Mesothelial cell of epicardium (in vitro differentiated cells): ENCODE data around the gene LRFN3. TPM values are rescaled to one million over a fixed set of nuclear protein-coding genes. Genes with fewer than 3 reads are reported as not detected.

Source experiments
- DNase-seq, 2 experiments: peaks; one replicate each; pipeline ENCODE4 v3.0.0; 2021; ENCODE audit warnings: low spot score in 2 of 2; ENCODE audit not compliant: unreplicated experiment in 2 of 2
- H3K27ac Mint-ChIP-seq: 2 replicates; pipeline ENCODE4 v1.8.0; 2021; ENCODE audit warnings: mixed read lengths
- H3K27me3 Mint-ChIP-seq: 2 replicates; pipeline ENCODE4 v1.8.0; 2021; ENCODE audit warnings: low read depth, mixed read lengths
- H3K36me3 Mint-ChIP-seq: 2 replicates; pipeline ENCODE4 v1.8.0; 2021; ENCODE audit warnings: mixed read lengths
- H3K4me1 Mint-ChIP-seq: 2 replicates; pipeline ENCODE4 v1.8.0; 2021; ENCODE audit warnings: mixed read lengths
- H3K4me3 Mint-ChIP-seq: 2 replicates; pipeline ENCODE4 v1.8.0; 2021; ENCODE audit warnings: mild to moderate bottlenecking, moderate library complexity, mixed read lengths
- H3K9me3 Mint-ChIP-seq: 2 replicates; pipeline ENCODE4 v1.8.0; 2021; ENCODE audit warnings: mixed read lengths
- total RNA-seq: library from RNA; stranded (reverse); gene quantifications from 3 replicates; pipeline ENCODE4 v1.2.1, GENCODE V29; 2021
- TF ChIP-seq, protein P1 (sequence below): fragments of 200-600 bp; sonication (generic); IDR thresholded peaks from one replicate; pipeline ENCODE4 v1.5.0; 2021; ENCODE audit warnings: antibody characterized with exemption; ENCODE audit not compliant: unreplicated experiment

LRFN3 gene
- total RNA-seq, 1 donor from 2014 or later, result 25.7 TPM

DNA sequence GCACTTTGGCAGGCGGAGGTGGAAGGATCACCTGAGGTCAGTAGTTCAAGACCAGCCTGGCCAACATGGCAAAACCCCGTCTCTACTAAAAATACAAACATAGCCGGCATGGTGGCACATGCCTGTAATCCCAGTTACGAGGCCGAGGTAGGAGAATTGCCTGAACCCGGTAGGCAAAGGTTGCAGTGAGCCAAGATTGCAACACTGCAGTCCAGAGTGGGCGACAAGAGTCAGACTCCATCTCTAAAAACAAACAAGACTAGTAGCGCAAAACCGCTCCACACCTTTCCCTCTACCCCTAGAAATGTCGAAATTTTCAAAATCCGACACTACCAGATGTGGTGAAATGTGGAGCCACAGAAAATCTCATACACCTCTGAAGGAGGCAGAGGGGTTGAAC lies 16.9 kb upstream of the LRFN3 start:
- peaks cover 9% of the 10 kb centered on the region for H3K27me3 Mint-ChIP-seq
- no peak overlapping the region for H3K4me3 Mint-ChIP-seq
- TF ChIP-seq, protein P1, sequence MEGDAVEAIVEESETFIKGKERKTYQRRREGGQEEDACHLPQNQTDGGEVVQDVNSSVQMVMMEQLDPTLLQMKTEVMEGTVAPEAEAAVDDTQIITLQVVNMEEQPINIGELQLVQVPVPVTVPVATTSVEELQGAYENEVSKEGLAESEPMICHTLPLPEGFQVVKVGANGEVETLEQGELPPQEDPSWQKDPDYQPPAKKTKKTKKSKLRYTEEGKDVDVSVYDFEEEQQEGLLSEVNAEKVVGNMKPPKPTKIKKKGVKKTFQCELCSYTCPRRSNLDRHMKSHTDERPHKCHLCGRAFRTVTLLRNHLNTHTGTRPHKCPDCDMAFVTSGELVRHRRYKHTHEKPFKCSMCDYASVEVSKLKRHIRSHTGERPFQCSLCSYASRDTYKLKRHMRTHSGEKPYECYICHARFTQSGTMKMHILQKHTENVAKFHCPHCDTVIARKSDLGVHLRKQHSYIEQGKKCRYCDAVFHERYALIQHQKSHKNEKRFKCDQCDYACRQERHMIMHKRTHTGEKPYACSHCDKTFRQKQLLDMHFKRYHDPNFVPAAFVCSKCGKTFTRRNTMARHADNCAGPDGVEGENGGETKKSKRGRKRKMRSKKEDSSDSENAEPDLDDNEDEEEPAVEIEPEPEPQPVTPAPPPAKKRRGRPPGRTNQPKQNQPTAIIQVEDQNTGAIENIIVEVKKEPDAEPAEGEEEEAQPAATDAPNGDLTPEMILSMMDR, result no peak
- no peak overlapping the region for H3K27ac Mint-ChIP-seq
- no peak for DNase-seq
- H3K4me1 Mint-ChIP-seq, result no peaks in the 10 kb centered on the region
- no peaks in the 10 kb centered on the region for H3K36me3 Mint-ChIP-seq
- H3K9me3 Mint-ChIP-seq, result no peaks in the 10 kb centered on the region

DNA sequence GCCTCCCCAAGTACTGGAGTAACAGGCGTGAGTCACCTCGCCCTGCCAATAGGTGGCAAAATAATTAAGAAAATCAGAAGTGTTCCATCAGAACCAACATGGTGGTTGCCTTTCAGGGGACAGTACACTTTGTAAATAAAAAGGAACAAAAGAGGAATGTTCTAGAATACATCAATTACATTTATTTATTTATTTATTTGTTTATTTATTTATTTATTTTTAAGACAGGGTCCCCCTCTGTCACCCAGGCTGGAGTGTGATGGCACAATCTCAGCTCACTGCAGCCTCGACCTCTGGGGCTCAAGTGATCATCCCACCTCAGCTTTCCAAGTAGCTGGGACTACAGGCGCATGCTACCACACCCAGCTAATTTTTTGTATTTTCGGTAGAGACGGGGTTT lies 15.2 kb upstream of the LRFN3 start:
- no peaks in the 10 kb centered on the region for H3K36me3 Mint-ChIP-seq
- no peaks in the 10 kb centered on the region for H3K4me1 Mint-ChIP-seq
- no peak for DNase-seq
- H3K27me3 Mint-ChIP-seq, result peaks cover 18% of the 10 kb centered on the region
- peaks cover 10% of the 10 kb centered on the region for H3K9me3 Mint-ChIP-seq
- TF ChIP-seq, protein P1, result no peak
- H3K27ac Mint-ChIP-seq, result no peak overlapping the region
- no peak overlapping the region for H3K4me3 Mint-ChIP-seq

DNA sequence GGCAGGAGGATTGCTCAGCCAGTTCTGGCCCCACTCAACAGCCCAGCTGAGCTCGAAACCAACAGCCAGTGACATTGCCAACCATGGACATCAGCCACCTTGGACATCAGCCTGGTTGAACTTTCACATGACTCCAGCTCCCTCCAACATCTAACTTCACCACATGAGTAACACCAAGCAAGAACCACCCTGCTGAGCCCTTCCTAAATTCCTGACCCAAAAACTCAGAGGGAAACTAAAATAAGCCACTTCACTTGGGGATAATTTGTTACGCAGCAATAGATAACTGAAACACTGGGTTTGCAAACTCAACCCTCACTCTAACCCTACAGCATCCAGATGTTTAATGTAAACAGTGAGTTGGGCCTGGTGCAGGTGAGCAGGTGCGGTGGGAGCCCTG lies 10.7 kb upstream of the LRFN3 start:
- no peaks in the 10 kb centered on the region for H3K4me1 Mint-ChIP-seq
- H3K4me3 Mint-ChIP-seq, result no peak overlapping the region
- TF ChIP-seq, protein P1, result no peak
- peaks cover 11% of the 10 kb centered on the region for H3K9me3 Mint-ChIP-seq
- DNase-seq, result no peak
- H3K27me3 Mint-ChIP-seq, result peaks cover 15% of the 10 kb centered on the region
- H3K27ac Mint-ChIP-seq, result no peak overlapping the region
- no peaks in the 10 kb centered on the region for H3K36me3 Mint-ChIP-seq

DNA sequence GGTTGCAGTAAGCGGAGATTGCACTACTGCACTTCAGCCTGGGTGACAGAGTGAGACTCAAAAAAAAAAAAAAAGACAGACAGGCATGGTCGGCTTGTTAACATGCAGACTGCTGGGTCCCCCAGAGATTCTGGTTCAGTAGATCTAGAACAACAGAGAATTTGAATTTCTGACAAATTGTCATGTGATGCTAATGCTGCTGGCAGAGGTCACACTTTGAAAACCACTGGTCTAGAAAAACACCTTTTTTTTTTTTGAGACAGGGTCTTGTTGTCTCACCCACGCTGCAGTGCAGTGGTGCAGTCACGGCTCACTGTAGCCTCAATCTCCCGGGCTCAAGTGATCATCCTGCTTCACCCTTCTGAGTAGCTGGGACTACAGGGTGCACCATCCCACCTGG lies 7.7 kb upstream of the LRFN3 start:
- TF ChIP-seq, protein P1, result no peak
- Mint-ChIP-seq H3K9me3 (peaks cover 11% of the 10 kb centered on the region), H3K36me3 (no peaks in the 10 kb centered on the region), H3K27ac (no peak overlapping the region), H3K4me3 (no peak overlapping the region), H3K27me3 (peaks cover 15% of the 10 kb centered on the region), H3K4me1 (peaks cover 6% of the 10 kb centered on the region)
- no peak for DNase-seq

DNA sequence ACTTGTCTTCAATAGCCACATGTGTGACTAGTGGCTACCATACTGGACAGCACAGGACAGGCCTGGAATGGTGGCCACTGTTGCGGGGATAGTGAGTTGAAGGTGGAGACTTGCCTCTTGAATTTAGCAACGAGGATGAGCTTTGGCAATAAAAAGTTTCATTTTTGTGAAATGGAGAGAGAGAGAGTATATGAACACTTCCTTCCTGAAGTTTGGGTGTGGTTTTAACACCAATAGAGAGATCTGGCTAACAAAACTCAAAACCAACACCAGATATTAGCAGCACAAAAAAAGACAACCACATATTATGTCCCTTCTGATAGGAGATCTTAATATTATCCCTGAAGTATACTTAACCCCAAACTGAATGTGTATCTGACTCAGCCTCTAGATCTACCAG lies 6.3 kb upstream of the LRFN3 start:
- peaks cover 6% of the 10 kb centered on the region for H3K4me1 Mint-ChIP-seq
- H3K9me3 Mint-ChIP-seq, result peaks cover 11% of the 10 kb centered on the region
- H3K36me3 Mint-ChIP-seq, result no peaks in the 10 kb centered on the region
- H3K27ac Mint-ChIP-seq, result no peak overlapping the region
- H3K4me3 Mint-ChIP-seq, result no peak overlapping the region
- TF ChIP-seq, protein P1, result no peak
- DNase-seq, result no peak
- peaks cover 12% of the 10 kb centered on the region for H3K27me3 Mint-ChIP-seq

DNA sequence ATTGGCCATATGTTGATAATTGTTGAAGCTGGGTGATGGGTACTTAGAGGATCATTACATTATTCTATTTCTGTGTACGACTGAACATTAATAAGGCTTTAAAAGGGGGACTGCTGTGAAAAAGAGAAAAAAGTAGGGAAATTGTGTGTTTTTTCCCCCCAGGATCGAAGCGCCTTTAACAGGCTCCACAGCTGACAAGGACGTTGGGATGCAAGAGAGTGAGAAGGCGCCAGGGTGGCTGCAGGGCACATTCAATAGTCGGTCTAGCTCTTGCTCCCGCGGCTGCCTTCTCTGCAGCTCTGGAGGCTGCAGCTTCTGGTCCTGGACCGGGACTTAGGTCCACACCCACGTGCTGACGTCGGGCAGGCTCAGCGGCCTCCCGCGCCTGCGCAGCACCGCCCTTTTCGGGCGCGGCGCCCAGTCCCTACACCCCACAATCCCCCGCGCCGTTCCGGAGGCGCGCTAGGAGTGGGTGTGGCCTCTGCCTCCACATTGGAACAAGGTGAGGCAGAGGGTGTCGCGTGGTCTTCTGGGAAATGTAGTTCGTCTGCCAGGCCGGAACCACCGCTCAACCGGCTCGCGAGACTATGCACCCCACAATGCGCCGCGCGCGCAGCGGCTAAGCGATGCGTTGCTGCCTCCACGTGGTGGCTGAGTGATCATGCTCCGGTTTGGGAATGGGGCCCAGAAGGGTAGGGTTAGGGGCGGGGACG lies 4.9 kb upstream of the LRFN3 start:
- no peaks in the 10 kb centered on the region for H3K9me3 Mint-ChIP-seq
- peak overlapping the region; percentile 56 for H3K4me3 Mint-ChIP-seq
- DNase-seq, result peak; percentile 98 to 99
- H3K4me1 Mint-ChIP-seq, result peaks cover 15% of the 10 kb centered on the region
- H3K27me3 Mint-ChIP-seq, result no peaks in the 10 kb centered on the region
- peak overlapping the region; percentile 68 for H3K27ac Mint-ChIP-seq
- no peaks in the 10 kb centered on the region for H3K36me3 Mint-ChIP-seq
- TF ChIP-seq, protein P1, result peak; percentile 79
